ENCODE data around the gene DUS4L.

- TF ChIP-seq YY1 (IDR thresholded peaks at IDR 0.05; ENCODE audit: insufficient read depth, insufficient read length) (no peak), ZNF274 (IDR thresholded peaks at IDR 0.05; ENCODE audit: low read depth, low read length) (no peak)
Observed at GRCh38 chr7:107597953-107598352, 34.2 kb downstream of the DUS4L start.

Data from NT2/D1 (cell line).